Astrocyte of the cerebellum (primary cell): Measurements from ENCODE around the gene HCN3.

Source experiments
- DNase-seq: peaks from one replicate; pipeline ENCODE4 v3.0.0-alpha.2; 2011; ENCODE audit warnings: low read depth
- H3K4me3 ChIP-seq: 2 replicates; pipeline ENCODE4 v1.5.1; 2011; ENCODE audit warnings: mild to moderate bottlenecking, low read depth, low read length, moderate library complexity
- CTCF ChIP-seq: IDR thresholded peaks from 2 replicates; pipeline ENCODE4 v1.5.1; 2012; ENCODE audit warnings: low read length, low read depth, moderate library complexity, mild to moderate bottlenecking; ENCODE audit errors: missing control alignments
- in situ Hi-C: cut with HindIII; loops from 2 replicates; pipeline ENCODE4 v1.10.0; 2017; ENCODE audit warnings: low sequenced_read_pairs

Gene HCN3

GRCh38 chr1:155301342-155301841 is 24.1 kb downstream of the HCN3 start, which contains the start of gene PKLR:
PKLR (minus strand) TSS chr1:155301438; CDS start chr1:155301395, 43 bp downstream.
- no peak within 1 kb of the TSS for H3K4me3 ChIP-seq
- TF ChIP-seq CTCF = no peak
- in situ Hi-C loops = no loop called here
- DNase-seq = no peak

GRCh38 chr1:155304558-155305063 is 27.3 kb downstream of the HCN3 start:
- H3K4me3 ChIP-seq = no peak overlapping the region
- in situ Hi-C loops = no loop called here

GRCh38 chr1:155305881-155306391 is 28.7 kb downstream of the HCN3 start:
- DNase-seq = no peak
- in situ Hi-C loops = no loop called here
- TF ChIP-seq CTCF = no peak
- no peak overlapping the region for H3K4me3 ChIP-seq

More at GRCh38 chr1:155304558-155305063, 27.3 kb downstream of the HCN3 start:
- no peak for TF ChIP-seq CTCF
- no peak for DNase-seq

- TF ChIP-seq CTCF = peak; percentile 27
- in situ Hi-C loops = no loop called here
- no peak for DNase-seq
- H3K4me3 ChIP-seq = no peak overlapping the region
These were observed 30.0 kb downstream of the HCN3 start for GRCh38 chr1:155307247-155307740.

DNA sequence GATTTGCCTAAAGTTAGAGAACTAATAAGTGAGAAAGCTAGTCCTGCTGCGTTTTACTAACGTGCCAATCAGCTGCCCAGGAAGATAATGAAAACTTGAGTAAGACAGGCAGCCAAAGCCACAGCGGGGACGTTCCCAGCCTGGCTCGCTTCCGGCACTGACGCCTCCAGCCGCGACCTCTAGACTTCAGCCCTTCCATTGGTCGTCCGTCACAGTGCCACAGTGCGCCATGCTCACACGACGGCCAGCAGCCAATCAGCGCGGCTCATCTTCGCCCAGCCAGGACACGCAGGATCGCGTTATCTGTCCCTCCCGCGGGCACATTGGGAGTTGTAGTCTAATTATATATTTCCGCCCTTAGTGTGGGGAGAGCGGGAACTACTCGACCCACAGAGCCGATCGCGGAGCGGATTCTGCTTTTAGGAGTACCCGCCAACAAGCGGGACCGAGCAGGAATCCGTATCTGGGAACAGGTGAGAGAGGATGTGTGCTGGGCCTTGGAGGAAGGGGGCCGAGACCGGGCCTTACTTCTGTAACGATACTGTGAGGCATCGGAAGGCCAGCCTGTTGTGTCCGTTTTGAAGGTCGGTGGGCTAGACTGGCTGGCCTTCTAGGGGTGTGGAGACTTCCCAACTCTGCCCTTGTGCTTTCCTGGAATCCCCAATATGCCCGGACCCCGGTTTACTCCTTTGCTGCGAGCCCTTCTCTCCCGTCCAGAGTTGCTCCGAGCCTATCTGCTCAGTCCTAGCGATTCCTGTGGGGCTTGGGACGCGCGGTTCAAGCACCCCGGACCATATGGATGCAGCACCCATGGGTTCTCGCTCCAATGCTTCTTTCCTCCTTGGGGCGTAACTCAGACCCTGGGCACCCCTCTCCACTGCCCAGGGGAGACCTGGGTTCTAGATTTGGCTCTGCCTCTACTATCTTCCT is 31.5 kb downstream of the HCN3 start, which contains the start of gene FDPS:
Gene FDPS (plus strand): TSS at position 374 of the 930 bp plus-strand sequence. CDS start 924 bp downstream, outside the sequence.
- in situ Hi-C loops = no loop called here
- H3K4me3 ChIP-seq = peak within 1 kb of the TSS; percentile 69
- DNase-seq = peak; percentile 97
- TF ChIP-seq CTCF = no peak

- no peak for DNase-seq
- in situ Hi-C loops = no loop called here
- peak overlapping the region; percentile 69 for H3K4me3 ChIP-seq
- no peak for TF ChIP-seq CTCF
These were observed 32.3 kb downstream of the HCN3 start for GRCh38 chr1:155309423-155310021.
